BJ (cell line): Measurements from ENCODE around the gene STON2. TPM values are rescaled to one million over a fixed set of nuclear protein-coding genes. Genes with fewer than 3 reads are reported as not detected.

Experiments
- CTCF ChIA-PET: fragments of 350-600 bp; formaldehyde crosslinking; extraction: SDS; loops from one replicate; lab custom pipeline; 2021; ENCODE audit warnings: antibody characterized with exemption, inconsistent platforms; lab: Yijun Ruan, JAX
- POLR2A ChIA-PET: fragments of 300-600 bp; sonication (Branson Sonifier 250); formaldehyde crosslinking; extraction: SDS; loops from one replicate; lab custom pipeline; 2021; ENCODE audit warnings: antibody characterized with exemption; lab: Charles Lee
- DNase-seq: peaks from one replicate; pipeline ENCODE4 v3.0.0-alpha.2; 2011; ENCODE audit warnings: low read depth
- H3K27me3 ChIP-seq: 2 replicates; pipeline ENCODE4 v1.6.0; 2011; ENCODE audit warnings: low read length; ENCODE audit not compliant: control insufficient read depth, insufficient read depth
- H3K36me3 ChIP-seq: 2 replicates; pipeline ENCODE4 v1.5.1; 2011; ENCODE audit warnings: low read length; ENCODE audit not compliant: control insufficient read depth, insufficient read depth
- H3K4me3 ChIP-seq: 2 replicates; pipeline ENCODE4 v1.5.1; 2011; ENCODE audit warnings: low read depth, mild to moderate bottlenecking, control low read depth, low read length
- CTCF ChIP-seq: IDR thresholded peaks from 2 replicates; pipeline ENCODE4 v1.5.1; 2011; ENCODE audit warnings: low read depth, mild to moderate bottlenecking, control low read depth, inconsistent platforms, low read length, moderate library complexity; ENCODE audit not compliant: insufficient read depth
- polyA plus RNA-seq: library from polyadenylated mRNA; depleted of rRNA; stranded (reverse); fragments of >200 nt; gene quantifications from 2 replicates; pipeline ENCODE4 v1.2.3, GENCODE V29; 2011

STON2 gene
- polyA plus RNA-seq, 1 experiment, result not detected

GRCh38 chr14:81289516-81289915 is 110.6 kb downstream of the STON2 start:
- TF ChIP-seq CTCF, result no peak
- CTCF ChIA-PET, result interaction anchor here (0.7 to 1.0 kb wide), 2 partner anchors 228 to 293 kb away, joined by 3 read pairs; no protein-coding TSS in a partner anchor

GRCh38 chr14:81286574-81287370 is 113.4 kb downstream of the STON2 start:
- ChIA-PET POLR2A (no interaction called here), CTCF (interaction anchor here (0.7 kb wide), 1 partner anchor 155 kb away, joined by 3 read pairs; no protein-coding TSS in a partner anchor)
- Histone ChIP-seq H3K4me3 (no peak overlapping the region), H3K36me3 (no peaks in the 10 kb centered on the region), H3K27me3 (no peaks in the 10 kb centered on the region)
- no peak for DNase-seq
- no peak for TF ChIP-seq CTCF

More at GRCh38 chr14:81289516-81289915, 110.6 kb downstream of the STON2 start:
- DNase-seq, result no peak
- POLR2A ChIA-PET, result no interaction called here
- no peak overlapping the region for H3K4me3 ChIP-seq
- H3K27me3 ChIP-seq, result no peaks in the 10 kb centered on the region
- H3K36me3 ChIP-seq, result no peaks in the 10 kb centered on the region

GRCh38 chr14:81285245-81285644 is 114.9 kb downstream of the STON2 start:
- Histone ChIP-seq H3K4me3 (no peak overlapping the region), H3K36me3 (no peaks in the 10 kb centered on the region), H3K27me3 (no peaks in the 10 kb centered on the region)
- CTCF ChIA-PET, result no interaction called here
- DNase-seq, result no peak
- no peak for TF ChIP-seq CTCF
- POLR2A ChIA-PET, result no interaction called here

GRCh38 chr14:81281332-81281731 is 118.8 kb downstream of the STON2 start:
- Histone ChIP-seq H3K27me3 (no peaks in the 10 kb centered on the region), H3K36me3 (no peaks in the 10 kb centered on the region), H3K4me3 (no peak overlapping the region)
- no peak for DNase-seq
- no peak for TF ChIP-seq CTCF
- ChIA-PET POLR2A (no interaction called here), CTCF (interaction anchor here (0.8 kb wide), 1 partner anchor 172 kb away, joined by 3 read pairs; no protein-coding TSS in a partner anchor)

GRCh38 chr14:81280136-81280791 is 119.9 kb downstream of the STON2 start:
- POLR2A ChIA-PET, result no interaction called here
- no peak for DNase-seq
- Histone ChIP-seq H3K27me3 (no peaks in the 10 kb centered on the region), H3K4me3 (no peak overlapping the region), H3K36me3 (no peaks in the 10 kb centered on the region)
- CTCF ChIA-PET, result interaction anchor here (0.8 kb wide), 1 partner anchor 173 kb away, joined by 3 read pairs; no protein-coding TSS in a partner anchor
- no peak for TF ChIP-seq CTCF
